ES-I3 (cell line): Measurements from ENCODE around the gene THADA.

Experiments used
- H3K36me3 ChIP-seq: 2 replicates; pipeline ENCODE4 v1.6.1; 2013; ENCODE audit warnings: mild to moderate bottlenecking, low read length, control low read depth, moderate library complexity; ENCODE audit not compliant: insufficient read depth
- H3K4me1 ChIP-seq: 2 replicates; pipeline ENCODE4 v1.6.1; 2013; ENCODE audit warnings: mild to moderate bottlenecking, control low read depth, low read length; ENCODE audit not compliant: insufficient read depth
- H3K9ac ChIP-seq: 2 replicates; pipeline ENCODE4 v1.6.1; 2013; ENCODE audit warnings: low read depth, mild to moderate bottlenecking, low read length, moderate library complexity
- H3K9me3 ChIP-seq: 2 replicates; pipeline ENCODE4 v1.6.1; 2013; ENCODE audit warnings: mild to moderate bottlenecking, low read length, moderate library complexity; ENCODE audit not compliant: control insufficient read depth, insufficient read depth

The THADA gene

GRCh38 chr2:43218155-43218701, 377.6 kb downstream of the THADA start:
- Histone ChIP-seq H3K9me3 (no peaks in the 10 kb centered on the region), H3K4me1 (peaks cover 35% of the 10 kb centered on the region), H3K9ac (peak overlapping the region; percentile 50), H3K36me3 (no peaks in the 10 kb centered on the region; the same call in 1 of the 2 replicates)

GRCh38 chr2:43217228-43218154, 378.3 kb downstream of the THADA start:
- H3K36me3 ChIP-seq, result no peaks in the 10 kb centered on the region; the same call in 1 of the 2 replicates
- peak overlapping the region; percentile 50; the same call in 1 of the 2 replicates for H3K9ac ChIP-seq
- peaks cover 34% of the 10 kb centered on the region for H3K4me1 ChIP-seq
- H3K9me3 ChIP-seq, result no peaks in the 10 kb centered on the region

DNA sequence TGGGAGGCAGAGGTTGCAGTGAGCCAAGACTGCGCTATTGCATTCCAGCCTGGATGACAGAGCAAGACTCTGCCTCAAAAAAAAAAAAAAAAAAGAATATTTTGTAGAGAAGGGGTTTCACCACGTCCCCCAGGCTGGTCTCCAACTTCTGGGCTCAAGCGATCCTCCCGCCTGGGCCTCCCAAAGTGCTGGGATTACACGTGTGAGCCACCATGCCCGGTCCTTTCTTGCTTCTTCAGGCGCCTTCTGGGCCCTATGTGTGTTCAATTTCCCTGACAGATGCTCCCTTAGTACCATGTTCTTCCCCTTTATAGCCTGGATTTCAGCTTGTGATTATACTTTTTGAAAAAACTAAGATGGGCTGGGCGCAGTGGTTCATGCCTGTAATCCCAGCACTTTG, 379.2 kb downstream of the THADA start:
- H3K9ac ChIP-seq, result no peak overlapping the region
- H3K36me3 ChIP-seq, result no peaks in the 10 kb centered on the region
- no peaks in the 10 kb centered on the region for H3K9me3 ChIP-seq
- peaks cover 29% of the 10 kb centered on the region for H3K4me1 ChIP-seq

DNA sequence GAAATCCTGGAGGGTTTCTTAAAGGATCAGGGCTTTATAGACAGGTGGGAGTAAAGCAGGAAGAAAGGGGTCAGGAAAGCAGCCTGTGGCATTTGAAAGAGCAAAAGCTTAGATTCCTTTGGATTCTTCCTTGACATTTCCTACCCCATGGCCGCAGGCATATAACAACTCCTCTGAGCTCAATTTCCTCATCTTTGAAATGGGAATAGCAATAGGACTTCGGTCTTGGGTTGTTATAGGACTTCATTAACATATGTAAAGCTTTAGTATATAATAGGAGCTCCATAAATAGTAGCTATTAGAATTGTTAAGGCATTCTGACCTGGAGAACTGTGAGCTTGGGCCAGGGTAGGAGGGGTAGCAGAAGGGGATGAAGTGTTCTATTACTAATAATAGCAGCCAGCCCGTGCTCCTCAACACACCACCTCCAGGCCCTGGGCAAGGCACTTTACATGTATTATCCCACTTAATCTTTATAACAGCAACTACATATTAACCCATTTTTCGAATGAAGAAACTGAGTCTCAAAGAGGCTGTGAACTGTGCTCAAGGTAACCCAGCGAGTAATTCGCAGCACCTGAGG, 380.1 kb downstream of the THADA start:
- Histone ChIP-seq H3K9ac (no peak overlapping the region), H3K4me1 (peaks cover 26% of the 10 kb centered on the region), H3K36me3 (no peaks in the 10 kb centered on the region), H3K9me3 (no peaks in the 10 kb centered on the region)

DNA sequence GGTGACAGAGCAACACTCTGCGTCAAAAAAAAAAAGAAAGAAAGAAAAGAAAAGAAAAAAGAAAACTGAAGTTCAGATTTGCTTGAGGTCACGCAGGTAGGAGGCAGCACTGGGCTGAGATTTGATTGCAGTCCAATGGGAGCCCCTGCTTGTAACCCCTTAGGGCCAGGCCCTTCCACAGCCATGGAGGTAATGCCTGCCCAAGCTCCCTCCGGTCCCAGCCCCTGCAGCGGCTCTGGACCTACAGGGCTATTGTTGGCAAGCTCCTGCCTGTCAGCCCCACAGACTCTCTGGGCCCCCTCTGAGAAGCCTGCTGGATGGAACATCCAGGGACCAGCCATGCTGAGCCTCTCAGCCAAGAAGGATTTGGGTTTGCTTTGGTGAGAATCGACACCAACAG, 381.6 kb downstream of the THADA start:
- Histone ChIP-seq H3K9me3 (0 out of 2 replicates have a peak, but pooled peaks cover 1% of the 10 kb centered on the region), H3K4me1 (peaks cover 19% of the 10 kb centered on the region), H3K9ac (no peak overlapping the region), H3K36me3 (no peaks in the 10 kb centered on the region)

- Histone ChIP-seq H3K9ac (no peak overlapping the region), H3K36me3 (no peaks in the 10 kb centered on the region), H3K4me1 (peaks cover 16% of the 10 kb centered on the region), H3K9me3 (0 out of 2 replicates have a peak, but pooled peaks cover 2% of the 10 kb centered on the region)
These were observed 382.9 kb downstream of the THADA start for GRCh38 chr2:43212931-43213330.

DNA sequence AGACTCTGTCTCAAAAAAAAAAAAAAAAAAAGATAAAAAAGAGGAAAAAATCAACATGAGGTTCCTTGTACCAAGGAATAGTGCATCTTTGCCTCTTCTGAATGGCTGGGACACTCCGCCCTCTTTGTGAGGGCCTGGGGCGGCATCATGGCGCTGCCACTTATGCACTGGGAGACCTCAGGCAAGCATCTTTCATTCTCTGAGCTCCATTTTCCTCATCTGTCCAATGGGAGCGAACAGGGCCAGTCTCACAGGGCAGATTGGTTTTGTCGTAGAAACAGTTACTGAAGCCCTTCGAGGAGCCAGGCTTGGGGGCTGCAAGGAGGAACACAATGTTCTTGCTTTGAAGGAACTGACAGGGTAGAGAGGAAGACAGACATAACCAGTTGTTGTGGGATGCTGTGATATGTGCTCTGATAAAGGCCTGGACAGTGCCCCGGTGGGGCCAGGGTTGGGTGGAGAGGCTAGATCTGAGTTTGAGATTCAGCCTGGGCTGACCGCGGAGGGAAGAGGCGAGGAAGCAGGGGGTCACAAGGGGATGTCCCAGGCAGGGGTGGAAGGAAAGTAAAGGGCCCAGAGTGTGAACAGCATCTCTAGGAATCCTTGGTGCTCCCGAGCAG, 383.5 kb downstream of the THADA start:
- 0 out of 2 replicates have a peak, but pooled peaks cover 2% of the 10 kb centered on the region for H3K9me3 ChIP-seq
- H3K36me3 ChIP-seq, result no peaks in the 10 kb centered on the region
- H3K4me1 ChIP-seq, result peaks cover 14% of the 10 kb centered on the region
- H3K9ac ChIP-seq, result no peak overlapping the region

GRCh38 chr2:43210467-43211303, 385.2 kb downstream of the THADA start:
- H3K4me1 ChIP-seq, result peaks cover 9% of the 10 kb centered on the region
- no peaks in the 10 kb centered on the region for H3K36me3 ChIP-seq
- H3K9me3 ChIP-seq, result 0 out of 2 replicates have a peak, but pooled peaks cover 2% of the 10 kb centered on the region
- no peak overlapping the region for H3K9ac ChIP-seq

GRCh38 chr2:43210125-43210466, 385.7 kb downstream of the THADA start:
- H3K9ac ChIP-seq, result no peak overlapping the region
- no peaks in the 10 kb centered on the region for H3K36me3 ChIP-seq
- peaks cover 9% of the 10 kb centered on the region for H3K4me1 ChIP-seq
- 0 out of 2 replicates have a peak, but pooled peaks cover 2% of the 10 kb centered on the region for H3K9me3 ChIP-seq

DNA sequence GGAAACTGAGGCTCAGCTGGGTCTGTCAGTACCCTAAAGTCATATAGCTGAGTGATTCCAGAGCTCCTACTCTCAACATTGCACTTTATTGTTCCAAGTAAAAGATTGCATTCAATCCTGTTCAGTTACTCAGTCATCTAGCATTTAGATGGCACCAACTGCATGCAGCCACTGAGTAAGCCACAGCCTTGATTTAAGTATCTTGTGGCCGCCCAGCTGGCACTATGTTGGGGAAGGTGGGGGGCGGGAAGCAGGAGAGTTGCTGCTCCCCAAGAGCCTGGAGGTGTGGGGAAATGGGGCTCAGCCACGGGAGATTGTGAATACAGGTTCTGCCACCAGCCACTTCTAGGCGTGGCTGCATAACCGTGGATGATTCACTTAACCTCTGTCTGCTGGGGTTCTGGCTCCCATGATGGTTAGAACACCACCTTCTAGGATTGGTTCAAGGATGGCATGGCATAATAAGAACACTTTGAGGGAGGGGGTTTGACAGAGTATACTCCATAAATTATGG, 386.6 kb downstream of the THADA start:
- Histone ChIP-seq H3K4me1 (peaks cover 9% of the 10 kb centered on the region), H3K9me3 (0 out of 2 replicates have a peak, but pooled peaks cover 2% of the 10 kb centered on the region), H3K36me3 (no peaks in the 10 kb centered on the region), H3K9ac (no peak overlapping the region)

- Histone ChIP-seq H3K9me3 (0 out of 2 replicates have a peak, but pooled peaks cover 2% of the 10 kb centered on the region), H3K36me3 (no peaks in the 10 kb centered on the region), H3K4me1 (peaks cover 3% of the 10 kb centered on the region; the same call in 1 of the 2 replicates), H3K9ac (no peak overlapping the region)
These were observed 388.1 kb downstream of the THADA start for GRCh38 chr2:43207553-43208300.

GRCh38 chr2:43206602-43207001, 389.2 kb downstream of the THADA start:
- Histone ChIP-seq H3K4me1 (peaks cover 3% of the 10 kb centered on the region; the same call in 1 of the 2 replicates), H3K9ac (no peak overlapping the region), H3K36me3 (no peaks in the 10 kb centered on the region), H3K9me3 (0 out of 2 replicates have a peak, but pooled peaks cover 2% of the 10 kb centered on the region)

DNA sequence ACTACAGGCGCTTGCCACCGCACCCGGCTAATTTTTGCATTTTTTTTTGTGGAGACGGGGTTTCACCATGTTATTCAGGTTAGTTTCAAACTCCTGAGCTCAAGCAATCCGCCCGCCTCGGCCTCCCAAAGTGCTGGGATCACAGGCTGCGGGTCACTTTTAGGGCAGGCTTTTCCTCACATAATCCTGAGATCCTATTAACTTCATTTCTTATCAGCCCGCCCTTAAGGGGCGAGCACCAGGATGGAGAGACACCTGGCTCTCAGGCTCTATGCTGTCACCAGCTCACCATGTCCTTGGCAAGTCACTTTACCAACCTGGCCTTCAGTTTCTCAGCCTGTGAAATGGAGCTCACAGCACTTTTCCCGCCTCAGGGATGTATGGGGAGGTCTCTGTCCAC, 392.5 kb downstream of the THADA start:
- Histone ChIP-seq H3K4me1 (peaks cover 13% of the 10 kb centered on the region; the same call in 1 of the 2 replicates), H3K9me3 (no peaks in the 10 kb centered on the region), H3K9ac (no peak overlapping the region), H3K36me3 (no peaks in the 10 kb centered on the region)
